K562 (cell line): Measurements from ENCODE around the gene TMCO1. TPM values are rescaled to one million over a fixed set of nuclear protein-coding genes. Genes with fewer than 3 reads are reported as not detected.

Experiments
- ATF3 ChIP-seq, 2 experiments: fragments of 450-650 bp in 1 of 2; sonication (generic) in 1 of 2; formaldehyde crosslinking in 1 of 2; IDR thresholded peaks in 1 of 2; conservative IDR thresholded peaks in 1 of 2; 2 replicates each; pipeline versions ENCODE4 v1.6.1 to v1.8.1; 2016 to 2023; ENCODE audit warnings: mild to moderate bottlenecking in 2 of 2, moderate library complexity in 2 of 2, inconsistent platforms in 1 of 2, missing genetic modification reagents in 1 of 2
- BRCA1 ChIP-seq, 2 experiments: fragments of 450-650 bp in 1 of 2; sonication (generic) in 1 of 2; formaldehyde crosslinking in 1 of 2; IDR thresholded peaks; 2 replicates each; pipeline versions ENCODE4 v1.5.0 to v1.6.1; 2017 to 2020; ENCODE audit warnings: mild to moderate bottlenecking in 1 of 2, missing genetic modification reagents in 1 of 2
- CHD4 ChIP-seq: fragments of 200-600 bp; sonication (generic); IDR thresholded peaks from 3 replicates; pipeline ENCODE4 v1.6.1; 2012; ENCODE audit warnings: low read depth, mild to moderate bottlenecking, mixed read lengths, low read length, inconsistent platforms; ENCODE audit not compliant: insufficient read depth, insufficient replicate concordance, poor library complexity, severe bottlenecking
- GMEB1 ChIP-seq: fragments of 250-450 bp; sonication (Bioruptor Pico); IDR thresholded peaks from 2 replicates; pipeline ENCODE4 v1.4.0; 2020; ENCODE audit warnings: mild to moderate bottlenecking
- HLTF ChIP-seq: fragments of 450-650 bp; IDR thresholded peaks from 2 replicates; pipeline ENCODE4 v1.6.1; 2016
- JUND ChIP-seq, 2 experiments: IDR thresholded peaks; 2 replicates in 1 of 2; 3 replicates in 1 of 2; pipeline ENCODE4 v1.6.1; 2011; ENCODE audit warnings: borderline replicate concordance in 2 of 2, low read depth in 2 of 2, low read length in 2 of 2, improper control_type of control experiment in 1 of 2, missing biosample characterization in 1 of 2, missing genetic modification characterization in 1 of 2, missing genetic modification reagents in 1 of 2
- LCOR ChIP-seq: sonication (generic); formaldehyde crosslinking; IDR thresholded peaks from 2 replicates; pipeline ENCODE4 v1.8.0; 2022; ENCODE audit warnings: mild to moderate bottlenecking, missing genetic modification reagents
- NONO ChIP-seq, 2 experiments: fragments of 200-400 bp in 1 of 2; fragments of 450-650 bp in 1 of 2; formaldehyde crosslinking in 1 of 2; IDR thresholded peaks; 2 replicates each; pipeline ENCODE4 v1.6.1; 2017; ENCODE audit warnings: low read depth in 2 of 2, mild to moderate bottlenecking in 2 of 2, moderate library complexity in 2 of 2, low read length in 1 of 2
- RERE ChIP-seq: sonication (generic); formaldehyde crosslinking; IDR thresholded peaks from 2 replicates; pipeline ENCODE4 v1.8.0; 2023; ENCODE audit warnings: missing genetic modification reagents, mild to moderate bottlenecking, borderline replicate concordance
- SAFB ChIP-seq: fragments of 200-400 bp; formaldehyde crosslinking; IDR thresholded peaks from 2 replicates; pipeline ENCODE4 v1.6.1; 2017; ENCODE audit warnings: low read depth, low read length, borderline replicate concordance
- TCF3 ChIP-seq: sonication (generic); formaldehyde crosslinking; IDR thresholded peaks from 2 replicates; pipeline ENCODE4 v1.4.0; 2020; ENCODE audit warnings: mild to moderate bottlenecking, missing genetic modification reagents
- ZBTB49 ChIP-seq: sonication (generic); formaldehyde crosslinking; IDR thresholded peaks from 2 replicates; pipeline ENCODE4 v1.8.0; 2022; ENCODE audit warnings: missing genetic modification reagents, mild to moderate bottlenecking, borderline replicate concordance
- ZC3H4 ChIP-seq: sonication (generic); formaldehyde crosslinking; IDR thresholded peaks from 2 replicates; pipeline ENCODE4 v1.9.0; 2021; ENCODE audit warnings: missing genetic modification reagents, borderline replicate concordance
- ZKSCAN3 ChIP-seq: fragments of 250-450 bp; sonication (Bioruptor Pico); IDR thresholded peaks from 2 replicates; pipeline ENCODE4 v1.4.0; 2020
- polyA plus RNA-seq, 8 experiments: library from polyadenylated mRNA; depleted of rRNA in 4 of 8; stranded (reverse) in 5 of 8; unstranded in 3 of 8; fragments of >200 nt; fragmentation: Nextera tagmentation in 2 of 8; fragmentation: Illumina TruSeq in 1 of 8; extraction: Ambion mirVana in 2 of 8; extraction: Trizol in 1 of 8; gene quantifications; 2 replicates each; pipeline versions ENCODE4 v1.2.1 to v1.2.3, GENCODE V29; 2011 to 2014; ENCODE audit warnings: inconsistent platforms in 1 of 8, missing spikeins in 1 of 8
- total RNA-seq, 7 experiments: library from RNA; depleted of rRNA in 6 of 7; stranded (reverse); fragments of >200 nt in 6 of 7; fragmentation: Illumina TruSeq in 2 of 7; extraction: Trizol in 2 of 7; gene quantifications; 2 replicates each; pipeline versions ENCODE4 v1.2.1 to v1.2.3, GENCODE V29; 2011 to 2021; ENCODE audit warnings: low replicate concordance in 1 of 7

TMCO1 gene
- total and polyA plus RNA-seq, 9 of the 15 experiments (the other 6 are each of a cell fraction or from before 2014, with no cell fraction given): 69.3 to 561 (median 175) TPM

GRCh38 chr1:165703648-165704047, 65.0 kb downstream of the TMCO1 start (continued):
- TF ChIP-seq ZBTB49 (CRISPR knock-in tag) (no peak), BRCA1 (IDR thresholded peaks at IDR 0.05) (no peak), BRCA1 (CRISPR knock-in tag; IDR thresholded peaks at IDR 0.05) (no peak), TCF3 (no peak), RERE (CRISPR knock-in tag) (no peak), SAFB (no peak), NONO (IDR thresholded peaks at IDR 0.05; ENCODE audit: low read depth in 2 of 2, low read length in 1 of 2) (no peak), HLTF (no peak), CHD4 (no peak), JUND (IDR thresholded peaks at IDR 0.05; ENCODE audit: borderline replicate concordance, low read depth, low read length) (peak; percentile 41; the same call in 1 of the 2 replicates), JUND (tag; IDR thresholded peaks at IDR 0.05; ENCODE audit: borderline replicate concordance, low read depth, low read length) (no peak), ZKSCAN3 (CRISPR knock-in tag) (no peak), LCOR (no peak), ZC3H4 (CRISPR knock-in tag) (no peak), GMEB1 (CRISPR knock-in tag) (no peak), ATF3 (IDR thresholded peaks at IDR 0.05) (peak; percentile 63), ATF3 (CRISPR knock-in tag; conservative IDR thresholded peaks at IDR 0.05) (no peak)
